GM12878 (cell line): ENCODE data around the gene CDCP2.

Experiments used
- ESRRA ChIP-seq: IDR thresholded peaks from 2 replicates; pipeline ENCODE4 v1.6.1; 2012; ENCODE audit warnings: mild to moderate bottlenecking, low read length, improper control_type of control experiment
- FOS ChIP-seq: IDR thresholded peaks from 3 replicates; pipeline ENCODE4 v1.6.1; 2011; ENCODE audit warnings: borderline replicate concordance; ENCODE audit not compliant: insufficient read length; ENCODE audit errors: extremely low read depth
- KLF5 ChIP-seq: fragments of 450-650 bp; IDR thresholded peaks from 2 replicates; pipeline ENCODE4 v1.6.1; 2014; ENCODE audit warnings: mild to moderate bottlenecking; ENCODE audit not compliant: partially characterized antibody
- MTA3 ChIP-seq: IDR thresholded peaks from 2 replicates; pipeline ENCODE4 v1.6.1; 2012; ENCODE audit warnings: low read length, inconsistent platforms, borderline replicate concordance
- NFIC ChIP-seq: IDR thresholded peaks from 2 replicates; pipeline ENCODE4 v1.6.1; 2012; ENCODE audit warnings: low read depth, mild to moderate bottlenecking, inconsistent platforms, low read length, moderate library complexity
- POLR2A ChIP-seq: IDR thresholded peaks from 2 replicates; pipeline ENCODE4 v1.6.1; 2011; ENCODE audit warnings: low read depth, mild to moderate bottlenecking, low read length
- POLR2AphosphoS5 ChIP-seq: IDR thresholded peaks from 2 replicates; pipeline ENCODE4 v1.6.1; 2011; ENCODE audit warnings: mild to moderate bottlenecking, low read length, inconsistent platforms
- RAD21 ChIP-seq: IDR thresholded peaks from 2 replicates; pipeline ENCODE4 v1.6.1; 2011; ENCODE audit warnings: mild to moderate bottlenecking, low read depth, low read length, moderate library complexity; ENCODE audit not compliant: insufficient read depth
- RELA ChIP-seq: fragments of 450-650 bp; IDR thresholded peaks from 2 replicates; pipeline ENCODE4 v1.8.0; 2014; ENCODE audit warnings: borderline replicate concordance; ENCODE audit not compliant: partially characterized antibody
- TF ChIP-seq, protein P1 (sequence below): fragments of 450-650 bp; IDR thresholded peaks from 2 replicates; pipeline ENCODE4 v1.6.1; 2016; ENCODE audit warnings: mild to moderate bottlenecking, moderate library complexity, borderline replicate concordance
- TF ChIP-seq, protein P2 (sequence below): IDR thresholded peaks from 2 replicates; pipeline ENCODE4 v1.6.1; 2011; ENCODE audit warnings: low read depth, mild to moderate bottlenecking, low read length, moderate library complexity, borderline replicate concordance; ENCODE audit errors: extremely low read depth
- TF ChIP-seq, protein P3 (sequence below): IDR thresholded peaks from 2 replicates; pipeline ENCODE4 v1.6.1; 2011; ENCODE audit warnings: low read depth, low read length, improper control_type of control experiment, borderline replicate concordance
- TF ChIP-seq, protein P4 (sequence below), 3 experiments: IDR thresholded peaks in 2 of 3; conservative IDR thresholded peaks in 1 of 3; 2 replicates each; pipeline ENCODE4 v1.5.1; 2011; ENCODE audit warnings: low read depth in 3 of 3, low read length in 3 of 3, mild to moderate bottlenecking in 3 of 3, control low read depth in 2 of 3, moderate library complexity in 2 of 3, inconsistent platforms in 1 of 3, mixed read lengths in 1 of 3; ENCODE audit not compliant: control insufficient read depth in 2 of 3, insufficient read depth in 1 of 3; ENCODE audit errors: extremely low read depth in 1 of 3

DNA sequence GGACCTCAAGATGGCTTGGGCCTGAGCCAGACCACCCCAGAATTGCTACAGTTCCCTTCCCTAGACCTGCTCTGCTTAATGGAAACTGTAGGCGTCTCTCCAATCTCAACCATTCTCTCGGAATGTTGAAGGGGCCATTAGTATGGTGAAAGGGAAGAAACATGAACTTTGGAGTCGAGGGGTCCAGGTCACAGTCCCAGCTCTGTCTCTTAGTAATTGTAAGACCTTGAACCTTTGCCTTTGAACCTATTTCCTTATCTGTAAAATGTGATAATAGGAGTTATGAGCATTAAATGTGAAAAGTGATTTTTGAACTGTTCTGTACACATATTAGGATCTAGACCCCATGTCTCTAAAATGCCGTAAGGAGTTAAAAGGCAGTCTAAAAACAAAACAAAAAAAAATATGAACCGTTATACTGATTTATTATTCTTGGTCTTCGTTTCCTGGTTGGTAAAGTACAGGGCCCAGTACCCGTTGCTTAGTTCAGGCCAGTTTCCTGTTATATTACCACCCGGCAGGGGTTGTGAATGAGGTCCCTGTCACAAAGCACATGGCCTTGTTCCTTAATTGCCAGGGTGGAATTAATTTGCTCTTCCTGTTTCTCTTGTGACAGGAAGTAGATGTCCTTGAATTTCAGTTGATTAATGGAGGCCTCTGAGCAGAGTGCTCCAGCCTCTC is 57.1 kb downstream of the CDCP2 start:
- TF ChIP-seq POLR2A: no peak
- TF ChIP-seq, protein P1, sequence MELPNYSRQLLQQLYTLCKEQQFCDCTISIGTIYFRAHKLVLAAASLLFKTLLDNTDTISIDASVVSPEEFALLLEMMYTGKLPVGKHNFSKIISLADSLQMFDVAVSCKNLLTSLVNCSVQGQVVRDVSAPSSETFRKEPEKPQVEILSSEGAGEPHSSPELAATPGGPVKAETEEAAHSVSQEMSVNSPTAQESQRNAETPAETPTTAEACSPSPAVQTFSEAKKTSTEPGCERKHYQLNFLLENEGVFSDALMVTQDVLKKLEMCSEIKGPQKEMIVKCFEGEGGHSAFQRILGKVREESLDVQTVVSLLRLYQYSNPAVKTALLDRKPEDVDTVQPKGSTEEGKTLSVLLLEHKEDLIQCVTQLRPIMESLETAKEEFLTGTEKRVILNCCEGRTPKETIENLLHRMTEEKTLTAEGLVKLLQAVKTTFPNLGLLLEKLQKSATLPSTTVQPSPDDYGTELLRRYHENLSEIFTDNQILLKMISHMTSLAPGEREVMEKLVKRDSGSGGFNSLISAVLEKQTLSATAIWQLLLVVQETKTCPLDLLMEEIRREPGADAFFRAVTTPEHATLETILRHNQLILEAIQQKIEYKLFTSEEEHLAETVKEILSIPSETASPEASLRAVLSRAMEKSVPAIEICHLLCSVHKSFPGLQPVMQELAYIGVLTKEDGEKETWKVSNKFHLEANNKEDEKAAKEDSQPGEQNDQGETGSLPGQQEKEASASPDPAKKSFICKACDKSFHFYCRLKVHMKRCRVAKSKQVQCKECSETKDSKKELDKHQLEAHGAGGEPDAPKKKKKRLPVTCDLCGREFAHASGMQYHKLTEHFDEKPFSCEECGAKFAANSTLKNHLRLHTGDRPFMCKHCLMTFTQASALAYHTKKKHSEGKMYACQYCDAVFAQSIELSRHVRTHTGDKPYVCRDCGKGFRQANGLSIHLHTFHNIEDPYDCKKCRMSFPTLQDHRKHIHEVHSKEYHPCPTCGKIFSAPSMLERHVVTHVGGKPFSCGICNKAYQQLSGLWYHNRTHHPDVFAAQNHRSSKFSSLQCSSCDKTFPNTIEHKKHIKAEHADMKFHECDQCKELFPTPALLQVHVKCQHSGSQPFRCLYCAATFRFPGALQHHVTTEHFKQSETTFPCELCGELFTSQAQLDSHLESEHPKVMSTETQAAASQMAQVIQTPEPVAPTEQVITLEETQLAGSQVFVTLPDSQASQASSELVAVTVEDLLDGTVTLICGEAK: no peak
- TF ChIP-seq, protein P2, sequence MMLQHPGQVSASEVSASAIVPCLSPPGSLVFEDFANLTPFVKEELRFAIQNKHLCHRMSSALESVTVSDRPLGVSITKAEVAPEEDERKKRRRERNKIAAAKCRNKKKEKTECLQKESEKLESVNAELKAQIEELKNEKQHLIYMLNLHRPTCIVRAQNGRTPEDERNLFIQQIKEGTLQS: no peak
- TF ChIP-seq, protein P3, sequence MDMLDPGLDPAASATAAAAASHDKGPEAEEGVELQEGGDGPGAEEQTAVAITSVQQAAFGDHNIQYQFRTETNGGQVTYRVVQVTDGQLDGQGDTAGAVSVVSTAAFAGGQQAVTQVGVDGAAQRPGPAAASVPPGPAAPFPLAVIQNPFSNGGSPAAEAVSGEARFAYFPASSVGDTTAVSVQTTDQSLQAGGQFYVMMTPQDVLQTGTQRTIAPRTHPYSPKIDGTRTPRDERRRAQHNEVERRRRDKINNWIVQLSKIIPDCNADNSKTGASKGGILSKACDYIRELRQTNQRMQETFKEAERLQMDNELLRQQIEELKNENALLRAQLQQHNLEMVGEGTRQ: no peak
- TF ChIP-seq, protein P4, sequence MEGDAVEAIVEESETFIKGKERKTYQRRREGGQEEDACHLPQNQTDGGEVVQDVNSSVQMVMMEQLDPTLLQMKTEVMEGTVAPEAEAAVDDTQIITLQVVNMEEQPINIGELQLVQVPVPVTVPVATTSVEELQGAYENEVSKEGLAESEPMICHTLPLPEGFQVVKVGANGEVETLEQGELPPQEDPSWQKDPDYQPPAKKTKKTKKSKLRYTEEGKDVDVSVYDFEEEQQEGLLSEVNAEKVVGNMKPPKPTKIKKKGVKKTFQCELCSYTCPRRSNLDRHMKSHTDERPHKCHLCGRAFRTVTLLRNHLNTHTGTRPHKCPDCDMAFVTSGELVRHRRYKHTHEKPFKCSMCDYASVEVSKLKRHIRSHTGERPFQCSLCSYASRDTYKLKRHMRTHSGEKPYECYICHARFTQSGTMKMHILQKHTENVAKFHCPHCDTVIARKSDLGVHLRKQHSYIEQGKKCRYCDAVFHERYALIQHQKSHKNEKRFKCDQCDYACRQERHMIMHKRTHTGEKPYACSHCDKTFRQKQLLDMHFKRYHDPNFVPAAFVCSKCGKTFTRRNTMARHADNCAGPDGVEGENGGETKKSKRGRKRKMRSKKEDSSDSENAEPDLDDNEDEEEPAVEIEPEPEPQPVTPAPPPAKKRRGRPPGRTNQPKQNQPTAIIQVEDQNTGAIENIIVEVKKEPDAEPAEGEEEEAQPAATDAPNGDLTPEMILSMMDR (IDR thresholded peaks at IDR 0.05 in 2 of 3, conservative IDR thresholded peaks at IDR 0.05 in 1 of 3; ENCODE audit: control insufficient read depth in 2 of 3, extremely low read depth in 1 of 3, insufficient read depth in 1 of 3, low read depth in 3 of 3, low read length in 3 of 3): no peak
- TF ChIP-seq KLF5: no peak
- TF ChIP-seq ESRRA: no peak
- TF ChIP-seq RAD21: no peak
- no peak for TF ChIP-seq FOS
- no peak for TF ChIP-seq RELA
- no peak for TF ChIP-seq NFIC
- TF ChIP-seq MTA3: no peak
- no peak for TF ChIP-seq POLR2AphosphoS5
